ENCODE measurements around the gene TBX3.

DNA sequence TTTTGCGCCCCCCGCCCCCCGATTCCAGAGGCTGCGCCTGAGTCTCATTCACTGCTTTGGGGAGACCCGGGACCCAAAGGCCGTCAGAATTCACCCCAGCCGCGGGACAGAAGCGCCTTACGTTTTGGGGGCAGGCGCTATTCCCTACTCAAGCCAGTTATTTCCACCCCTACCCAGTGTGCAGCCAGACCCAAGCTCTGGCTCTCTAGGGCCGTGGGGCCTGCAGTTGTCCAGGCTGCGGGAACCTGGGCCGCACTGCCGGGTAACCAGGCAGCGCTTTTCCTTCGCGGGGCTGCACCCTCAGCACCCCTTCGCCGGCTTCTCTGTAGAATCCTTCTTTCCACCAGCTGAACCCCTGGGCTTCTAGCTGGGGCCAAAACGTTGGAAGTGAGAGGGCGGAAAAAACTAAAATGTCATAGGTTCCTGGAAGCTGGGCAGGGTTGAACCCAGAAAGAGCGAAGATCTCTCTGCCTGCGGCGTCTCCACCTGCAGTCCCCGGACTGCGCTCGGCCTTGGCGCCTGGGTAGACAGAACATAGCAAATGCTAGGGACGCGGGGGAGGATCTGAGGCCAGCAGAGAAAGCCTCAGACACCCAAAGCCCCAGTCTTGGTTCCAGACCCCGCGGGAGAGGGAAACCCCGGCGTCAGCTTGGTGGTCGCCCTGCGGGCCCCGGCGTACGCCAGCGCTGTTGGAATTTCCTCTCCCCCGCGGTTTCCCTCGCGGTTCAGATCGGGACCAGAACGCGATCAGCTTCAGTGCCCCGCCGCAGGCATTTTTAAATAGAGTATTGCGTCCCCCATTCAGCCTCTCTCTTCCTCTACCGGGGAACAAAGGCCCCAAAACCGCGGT is 18.3 kb downstream of the TBX3 start:
- peak; percentile 97 for TF ChIP-seq EZH2 (IDR thresholded peaks at IDR 0.05)
- TF ChIP-seq, protein P1, sequence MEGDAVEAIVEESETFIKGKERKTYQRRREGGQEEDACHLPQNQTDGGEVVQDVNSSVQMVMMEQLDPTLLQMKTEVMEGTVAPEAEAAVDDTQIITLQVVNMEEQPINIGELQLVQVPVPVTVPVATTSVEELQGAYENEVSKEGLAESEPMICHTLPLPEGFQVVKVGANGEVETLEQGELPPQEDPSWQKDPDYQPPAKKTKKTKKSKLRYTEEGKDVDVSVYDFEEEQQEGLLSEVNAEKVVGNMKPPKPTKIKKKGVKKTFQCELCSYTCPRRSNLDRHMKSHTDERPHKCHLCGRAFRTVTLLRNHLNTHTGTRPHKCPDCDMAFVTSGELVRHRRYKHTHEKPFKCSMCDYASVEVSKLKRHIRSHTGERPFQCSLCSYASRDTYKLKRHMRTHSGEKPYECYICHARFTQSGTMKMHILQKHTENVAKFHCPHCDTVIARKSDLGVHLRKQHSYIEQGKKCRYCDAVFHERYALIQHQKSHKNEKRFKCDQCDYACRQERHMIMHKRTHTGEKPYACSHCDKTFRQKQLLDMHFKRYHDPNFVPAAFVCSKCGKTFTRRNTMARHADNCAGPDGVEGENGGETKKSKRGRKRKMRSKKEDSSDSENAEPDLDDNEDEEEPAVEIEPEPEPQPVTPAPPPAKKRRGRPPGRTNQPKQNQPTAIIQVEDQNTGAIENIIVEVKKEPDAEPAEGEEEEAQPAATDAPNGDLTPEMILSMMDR (IDR thresholded peaks at IDR 0.05), result no peak
